MCF 10A (cell line): ENCODE measurements around the gene NTF3. TPM values are rescaled to one million over a fixed set of nuclear protein-coding genes. Genes with fewer than 3 reads are reported as not detected.

Source experiments
- BruUV-seq: library from RNA; stranded (reverse); fragments of 400-500 nt; replicated peaks from 2 replicates; lab custom pipeline; 2021; lab: Mats Ljungman, UMichigan
- CTCF ChIA-PET: fragments of 300-600 bp; sonication (Branson Sonifier 250); formaldehyde crosslinking; extraction: SDS; loops from one replicate; lab custom pipeline; 2021; ENCODE audit warnings: antibody characterized with exemption, inconsistent platforms; lab: Yijun Ruan, JAX
- POLR2A ChIA-PET: fragments of 300-600, 350-650 bp; sonication (Branson Sonifier 250); formaldehyde crosslinking; extraction: SDS; loops from one replicate; lab custom pipeline; 2020; ENCODE audit warnings: antibody characterized with exemption, inconsistent platforms; lab: Yijun Ruan, JAX
- DNase-seq: peaks from one replicate; pipeline ENCODE4 v3.0.0-alpha.2; 2018; ENCODE audit not compliant: unreplicated experiment
- H3K27ac Mint-ChIP-seq: one replicate; pipeline ENCODE4 v1.8.0; 2022; ENCODE audit warnings: mild to moderate bottlenecking, low read depth, mixed read lengths; ENCODE audit not compliant: unreplicated experiment
- H3K27me3 Mint-ChIP-seq: one replicate; pipeline ENCODE4 v1.8.0; 2022; ENCODE audit warnings: mixed read lengths; ENCODE audit not compliant: insufficient read depth, unreplicated experiment
- H3K36me3 Mint-ChIP-seq: one replicate; pipeline ENCODE4 v1.8.0; 2022; ENCODE audit warnings: mild to moderate bottlenecking, moderate library complexity, mixed read lengths; ENCODE audit not compliant: insufficient read depth, unreplicated experiment
- H3K4me1 Mint-ChIP-seq: one replicate; pipeline ENCODE4 v1.8.0; 2022; ENCODE audit warnings: mixed read lengths; ENCODE audit not compliant: insufficient read depth, unreplicated experiment
- H3K4me3 Mint-ChIP-seq: one replicate; pipeline ENCODE4 v1.8.0; 2022; ENCODE audit warnings: mild to moderate bottlenecking, moderate library complexity, mixed read lengths; ENCODE audit not compliant: unreplicated experiment
- H3K9me3 Mint-ChIP-seq: one replicate; pipeline ENCODE4 v1.8.0; 2022; ENCODE audit warnings: mixed read lengths; ENCODE audit not compliant: unreplicated experiment
- CTCF ChIP-seq: fragments of 200-600 bp; IDR thresholded peaks from one replicate; pipeline ENCODE4 v1.8.0; 2022; ENCODE audit warnings: antibody characterized with exemption, mild to moderate bottlenecking; ENCODE audit not compliant: unreplicated experiment
- intact Hi-C: fragments of 100-400 bp; cut with micrococcal nuclease; formaldehyde crosslinking; loops from 2 replicates; pipeline ENCODE4 v1.14.1; 2022
- total RNA-seq: library from RNA; stranded (reverse); gene quantifications from 2 replicates; pipeline ENCODE4 v1.2.3, GENCODE V29; 2022

The NTF3 gene
- total RNA-seq, 1 experiment from 2014 or later: not detected

- POLR2A ChIA-PET: no interaction called here
- CTCF ChIA-PET: no interaction called here
- no peak for TF ChIP-seq CTCF
- Mint-ChIP-seq H3K4me3 (no peak overlapping the region), H3K36me3 (no peaks in the 10 kb centered on the region), H3K27ac (no peak overlapping the region), H3K9me3 (peaks cover 37% of the 10 kb centered on the region), H3K27me3 (no peaks in the 10 kb centered on the region), H3K4me1 (no peaks in the 10 kb centered on the region)
- no peak for DNase-seq
- no TSS peak for BruUV-seq
- intact Hi-C loops: no loop called here
These were observed 34.6 kb downstream of the NTF3 start for GRCh38 chr12:5466521-5466960.

- intact Hi-C loops: no loop called here
- Mint-ChIP-seq H3K4me1 (no peaks in the 10 kb centered on the region), H3K9me3 (peaks cover 27% of the 10 kb centered on the region), H3K36me3 (no peaks in the 10 kb centered on the region), H3K4me3 (no peak overlapping the region), H3K27ac (no peak overlapping the region), H3K27me3 (no peaks in the 10 kb centered on the region)
- POLR2A ChIA-PET: no interaction called here
- BruUV-seq: no TSS peak
- CTCF ChIA-PET: interaction anchor here (0.7 kb wide), 1 partner anchor 155 kb away, joined by 3 read pairs; no protein-coding TSS in a partner anchor
- TF ChIP-seq CTCF: no peak
- no peak for DNase-seq
These were observed 36.0 kb downstream of the NTF3 start for GRCh38 chr12:5467931-5468330.

- no peak for TF ChIP-seq CTCF
- intact Hi-C loops: no loop called here
- no peak for DNase-seq
- CTCF ChIA-PET: no interaction called here
- POLR2A ChIA-PET: no interaction called here
- Mint-ChIP-seq H3K9me3 (peaks cover 39% of the 10 kb centered on the region), H3K27me3 (no peaks in the 10 kb centered on the region), H3K4me3 (no peak overlapping the region), H3K27ac (no peak overlapping the region), H3K36me3 (no peaks in the 10 kb centered on the region), H3K4me1 (no peaks in the 10 kb centered on the region)
- no TSS peak for BruUV-seq
These were observed 38.3 kb downstream of the NTF3 start for GRCh38 chr12:5470221-5470620.

GRCh38 chr12:5470703-5471102, 38.8 kb downstream of the NTF3 start:
- Mint-ChIP-seq H3K27me3 (no peaks in the 10 kb centered on the region), H3K36me3 (no peaks in the 10 kb centered on the region), H3K4me1 (no peaks in the 10 kb centered on the region), H3K4me3 (no peak overlapping the region), H3K9me3 (peaks cover 44% of the 10 kb centered on the region), H3K27ac (no peak overlapping the region)
- no peak for DNase-seq
- TF ChIP-seq CTCF: no peak
- no TSS peak for BruUV-seq
- intact Hi-C loops: no loop called here
- CTCF ChIA-PET: no interaction called here
- POLR2A ChIA-PET: no interaction called here
